SU-DHL-6 (cell line): ENCODE data around the gene LIMD2.

Experiments
- CTCF ChIP-seq: fragments of 200-600 bp; sonication (generic); IDR thresholded peaks from one replicate; pipeline ENCODE4 v1.5.1; 2017; ENCODE audit warnings: antibody characterized with exemption, mild to moderate bottlenecking, low read length, moderate library complexity; ENCODE audit not compliant: insufficient read depth, poor library complexity, severe bottlenecking
- EZH2phosphoT487 ChIP-seq: fragments of 200-600 bp; sonication (generic), shearing (Covaris generic); conservative IDR thresholded peaks from 2 replicates; pipeline ENCODE4 v1.6.1; 2018; ENCODE audit warnings: mild to moderate bottlenecking, antibody characterized with exemption, low read length, moderate library complexity, mixed read lengths

- TF ChIP-seq CTCF = no peak
- no peak for TF ChIP-seq EZH2phosphoT487
Measured at GRCh38 chr17:63706336-63707082, 6.6 kb upstream of the LIMD2 start.
